SK-N-SH (cell line): ENCODE data around the gene RRM2. TPM values are rescaled to one million over a fixed set of nuclear protein-coding genes. Genes with fewer than 3 reads are reported as not detected.
"Not testable (repeated sequence)": the region's sequence is repeated elsewhere in the genome, so short reads cannot be mapped to it uniquely, and the experiment has no call there.

Experiments
- CTCF ChIA-PET: fragments of 300-600, 350-600 bp; formaldehyde crosslinking; extraction: SDS; loops from one replicate; lab custom pipeline; 2021; lab: Yijun Ruan, JAX
- POLR2A ChIA-PET: fragments of 350-600 bp; sonication (Branson Sonifier 250); formaldehyde crosslinking; extraction: SDS; loops from one replicate; lab custom pipeline; 2020; ENCODE audit warnings: antibody characterized with exemption, inconsistent platforms; lab: Yijun Ruan, JAX
- DNase-seq: peaks from one replicate; pipeline ENCODE4 v3.0.0; 2012
- H2AFZ ChIP-seq: fragments of 200-600 bp; sonication (generic); 2 replicates; pipeline ENCODE4 v1.8.1; 2016; ENCODE audit warnings: antibody characterized with exemption, mild to moderate bottlenecking, low read depth
- H3F3A ChIP-seq: fragments of 200-600 bp; sonication (generic); replicated peaks from 2 replicates; pipeline ENCODE3; 2016; ENCODE audit warnings: antibody characterized with exemption, mild to moderate bottlenecking; ENCODE audit not compliant: insufficient read depth
- H3K27ac ChIP-seq, 2 experiments: fragments of 200-500 bp in 1 of 2; fragments of 200-600 bp in 1 of 2; sonication (Bioruptor generic) in 1 of 2; sonication (generic), shearing (Covaris generic) in 1 of 2; 2 replicates each; pipeline versions ENCODE4 v1.5.1 to v1.6.1; 2014 to 2016; ENCODE audit warnings: low read depth in 2 of 2, inconsistent platforms in 1 of 2, low read length in 1 of 2, mild to moderate bottlenecking in 1 of 2, mixed read lengths in 1 of 2
- H3K27me3 ChIP-seq: fragments of 200-600 bp; sonication (generic), shearing (Covaris generic); 2 replicates; pipeline ENCODE4 v1.6.1; 2016; ENCODE audit warnings: mixed run types; ENCODE audit not compliant: insufficient read depth
- H3K36me3 ChIP-seq, 2 experiments: fragments of 200-500 bp in 1 of 2; fragments of 200-600 bp in 1 of 2; sonication (Bioruptor generic) in 1 of 2; sonication (generic) in 1 of 2; replicated peaks in 1 of 2; 2 replicates each; pipeline versions ENCODE3 to v1.5.1; 2014 to 2016; ENCODE audit warnings: low read length in 1 of 2, mild to moderate bottlenecking in 1 of 2; ENCODE audit not compliant: insufficient read depth in 2 of 2, control insufficient read depth in 1 of 2
- H3K4me1 ChIP-seq, 2 experiments: fragments of 200-500 bp in 1 of 2; fragments of 200-600 bp in 1 of 2; sonication (Bioruptor generic) in 1 of 2; sonication (generic), shearing (Covaris generic) in 1 of 2; 2 replicates each; pipeline versions ENCODE4 v1.5.1 to v1.6.1; 2014 to 2016; ENCODE audit warnings: low read depth in 1 of 2, low read length in 1 of 2, mixed run types in 1 of 2; ENCODE audit not compliant: insufficient read depth in 2 of 2, control insufficient read depth in 1 of 2
- H3K4me2 ChIP-seq: fragments of 200-600 bp; sonication (generic), shearing (Covaris generic); 2 replicates; pipeline ENCODE4 v1.6.1; 2017; ENCODE audit warnings: mixed run types
- H3K4me3 ChIP-seq, 2 experiments: fragments of 200-500 bp in 1 of 2; fragments of 200-600 bp in 1 of 2; sonication (Bioruptor generic) in 1 of 2; sonication (generic), shearing (Covaris generic) in 1 of 2; 2 replicates each; pipeline versions ENCODE4 v1.5.1 to v1.8.1; 2014 to 2016; ENCODE audit warnings: low read depth in 2 of 2, inconsistent platforms in 1 of 2, low read length in 1 of 2, mild to moderate bottlenecking in 1 of 2, mixed read lengths in 1 of 2, moderate library complexity in 1 of 2
- H3K79me2 ChIP-seq: fragments of 200-600 bp; sonication (generic); 2 replicates; pipeline ENCODE4 v1.8.1; 2017; ENCODE audit warnings: mild to moderate bottlenecking; ENCODE audit not compliant: insufficient read depth
- H3K9ac ChIP-seq: fragments of 200-600 bp; sonication (generic); 2 replicates; pipeline ENCODE4 v1.6.1; 2017; ENCODE audit warnings: mixed run types
- H3K9me2 ChIP-seq: fragments of 200-600 bp; sonication (generic); 2 replicates; pipeline ENCODE4 v1.6.1; 2017; ENCODE audit warnings: mixed run types
- H3K9me3 ChIP-seq: fragments of 200-600 bp; sonication (generic); 2 replicates; pipeline ENCODE4 v1.6.1; 2017; ENCODE audit warnings: mixed run types, mild to moderate bottlenecking, moderate library complexity
- H4K20me1 ChIP-seq: fragments of 200-600 bp; sonication (generic); 2 replicates; pipeline ENCODE4 v1.6.1; 2017; ENCODE audit warnings: mild to moderate bottlenecking, mixed run types; ENCODE audit not compliant: insufficient read depth
- ELF1 ChIP-seq: IDR thresholded peaks from 2 replicates; pipeline ENCODE4 v1.4.0; 2012
- EP300 ChIP-seq, 2 experiments: IDR thresholded peaks; 2 replicates each; pipeline versions ENCODE4 v1.4.0 to v1.6.1; 2012; ENCODE audit warnings: borderline replicate concordance in 1 of 2, low read depth in 1 of 2, low read length in 1 of 2
- MEF2A ChIP-seq: IDR thresholded peaks from 2 replicates; pipeline ENCODE4 v1.4.0; 2012; ENCODE audit warnings: low read depth, borderline replicate concordance
- MXI1 ChIP-seq: IDR thresholded peaks from 2 replicates; pipeline ENCODE4 v1.6.1; 2012; ENCODE audit warnings: mild to moderate bottlenecking, low read depth, low read length, improper control_type of control experiment
- SMC3 ChIP-seq: IDR thresholded peaks from 2 replicates; pipeline ENCODE4 v1.6.1; 2012; ENCODE audit warnings: low read depth, low read length, improper control_type of control experiment
- TAF1 ChIP-seq: IDR thresholded peaks from 2 replicates; pipeline ENCODE4 v1.6.1; 2012; ENCODE audit warnings: low read depth, mild to moderate bottlenecking, low read length, moderate library complexity, borderline replicate concordance
- TCF12 ChIP-seq: IDR thresholded peaks from 2 replicates; pipeline ENCODE4 v1.4.0; 2012
- WGBS: methylation state at CpG from one replicate; pipeline ENCODE4 v1.1.6; 2017; ENCODE audit warnings: low lambda C conversion rate; 5-methylcytosine and 5-hydroxymethylcytosine counted together
- polyA plus RNA-seq, 3 experiments: library from polyadenylated mRNA; depleted of rRNA; stranded (reverse); fragments of >200 nt; gene quantifications; 2 replicates each; pipeline ENCODE4 v1.2.3, GENCODE V29; 2012
- TF ChIP-seq, protein P1 (sequence below): IDR thresholded peaks from 2 replicates; pipeline ENCODE4; 2012

RRM2 gene
- polyA plus RNA-seq, 1 of the 3 experiments (the other 2 are of a cell fraction), result 38.9 TPM

DNA sequence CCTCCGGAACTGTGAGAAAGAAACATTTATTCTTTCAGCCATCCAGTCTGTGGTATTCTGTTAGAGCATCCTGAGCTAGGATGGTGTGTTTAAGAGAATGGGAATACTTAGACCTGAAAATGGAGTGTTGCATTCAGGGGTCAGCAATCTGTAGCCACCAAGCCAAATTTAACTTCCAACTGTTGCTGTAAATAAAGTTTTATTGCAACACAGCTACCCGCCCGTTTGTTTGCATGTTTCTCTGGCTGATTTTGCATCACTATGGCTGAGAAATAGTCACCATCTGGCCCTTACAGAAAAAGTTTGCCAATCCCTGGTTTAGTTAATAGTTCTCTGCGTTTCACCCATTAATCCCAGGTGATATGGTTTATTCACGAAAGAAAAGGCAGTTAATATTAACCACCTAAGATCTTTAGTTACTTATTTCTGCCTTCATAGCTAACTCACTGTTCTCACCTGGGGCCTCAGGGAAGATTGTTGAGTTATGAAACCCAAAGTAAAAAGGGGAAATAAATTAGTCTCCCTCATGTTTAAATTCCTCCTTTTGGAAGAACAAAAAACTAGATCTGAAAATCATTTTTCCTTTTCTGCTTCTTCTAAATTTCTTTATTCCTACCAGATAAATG, 32.9 kb upstream of the RRM2 start:
- H3K9me3 ChIP-seq, result no peaks in the 10 kb centered on the region
- H3K27me3 ChIP-seq, result no peaks in the 10 kb centered on the region; the same call in 1 of the 2 replicates
- H3F3A ChIP-seq, result no peaks in the 10 kb centered on the region
- POLR2A ChIA-PET, result interaction anchor here (1.0 kb wide), 1 partner anchor 29 kb away, joined by 3 read pairs; no protein-coding TSS in a partner anchor
- H3K79me2 ChIP-seq, result no peaks in the 10 kb centered on the region
- no peaks in the 10 kb centered on the region for H4K20me1 ChIP-seq
- H3K4me1 ChIP-seq, result peaks cover 0 to 12% of the 10 kb centered on the region in 2 experiments; a peak in 1 of 4 replicates
- 55% methylated on average over 5 of the region's 5 CpGs for WGBS
- H3K9ac ChIP-seq, result no peak overlapping the region
- H3K27ac ChIP-seq, result no peak overlapping the region
- no peak overlapping the region for H3K4me3 ChIP-seq
- H3K36me3 ChIP-seq, result no peaks in the 10 kb centered on the region
- no peaks in the 10 kb centered on the region for H3K9me2 ChIP-seq
- CTCF ChIA-PET, result interaction anchor here (1.0 to 36.2 kb wide), 7 partner anchors 7 to 345 kb away, joined by 3 to 946 read pairs (median 4); partner anchors contain the start of gene CYS1
- H3K4me2 ChIP-seq, result no peak overlapping the region
- TF ChIP-seq MEF2A, result no peak
- TF ChIP-seq TCF12, result no peak
- no peak for TF ChIP-seq EP300 (IDR thresholded peaks at IDR 0.05; ENCODE audit: borderline replicate concordance in 1 of 2, low read depth in 1 of 2, low read length in 1 of 2)
- H2AFZ ChIP-seq, result no peak overlapping the region
- no peak for DNase-seq

DNA sequence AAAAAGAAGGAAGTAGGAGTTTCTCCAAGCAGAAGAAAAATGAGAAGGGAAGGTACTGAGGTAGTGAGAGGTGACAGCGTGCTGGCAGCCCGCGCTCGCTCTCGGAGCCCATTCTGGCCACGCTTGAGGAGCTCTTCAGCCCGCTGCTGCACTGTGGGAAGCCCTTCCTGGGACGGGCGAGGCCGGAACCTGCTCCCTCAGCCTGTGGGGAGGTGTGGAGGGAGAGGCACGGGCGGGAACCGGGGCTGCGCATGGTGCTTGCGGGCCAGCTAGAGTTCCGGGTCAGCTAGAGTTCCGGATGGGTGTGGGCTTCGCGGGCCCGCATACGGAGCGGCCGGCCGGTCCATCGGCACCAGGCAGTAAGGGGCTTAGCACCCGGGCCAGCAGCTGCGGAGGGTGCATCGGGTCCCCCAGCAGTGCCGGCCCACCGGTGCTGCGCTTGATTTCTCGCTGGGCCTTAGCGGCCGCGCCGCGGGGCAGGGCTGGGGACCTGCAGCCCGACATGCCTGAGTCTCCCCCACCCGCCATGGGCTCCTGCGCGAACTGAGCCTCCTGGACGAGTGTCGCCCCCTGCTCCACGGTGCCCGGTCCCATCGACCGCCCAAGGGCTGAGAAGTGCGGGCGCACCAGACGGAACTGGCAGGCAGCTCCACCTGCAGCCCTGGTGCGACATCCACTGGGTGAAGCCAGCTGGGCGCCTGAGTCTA, 31.2 kb upstream of the RRM2 start:
- Histone ChIP-seq H3K9ac (no peak overlapping the region), H3K27me3 (no peaks in the 10 kb centered on the region), H2AFZ (no peak overlapping the region)
- CTCF ChIA-PET, result interaction anchor here (0.9 to 36.2 kb wide), 6 partner anchors 5 to 344 kb away, joined by 3 to 946 read pairs (median 6); partner anchors contain the start of gene CYS1
- TF ChIP-seq ELF1 (no peak), MXI1 (no peak), TAF1 (no peak), SMC3 (no peak)
- TF ChIP-seq, protein P1, sequence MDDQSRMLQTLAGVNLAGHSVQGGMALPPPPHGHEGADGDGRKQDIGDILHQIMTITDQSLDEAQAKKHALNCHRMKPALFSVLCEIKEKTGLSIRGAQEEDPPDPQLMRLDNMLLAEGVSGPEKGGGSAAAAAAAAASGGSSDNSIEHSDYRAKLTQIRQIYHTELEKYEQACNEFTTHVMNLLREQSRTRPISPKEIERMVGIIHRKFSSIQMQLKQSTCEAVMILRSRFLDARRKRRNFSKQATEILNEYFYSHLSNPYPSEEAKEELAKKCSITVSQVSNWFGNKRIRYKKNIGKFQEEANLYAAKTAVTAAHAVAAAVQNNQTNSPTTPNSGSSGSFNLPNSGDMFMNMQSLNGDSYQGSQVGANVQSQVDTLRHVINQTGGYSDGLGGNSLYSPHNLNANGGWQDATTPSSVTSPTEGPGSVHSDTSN, result no peak
- TF ChIP-seq, all 33 proteins: peak for 0
- Histone ChIP-seq H3K4me1 (peaks cover 0 to 13% of the 10 kb centered on the region in 2 experiments; a peak in 1 of 4 replicates), H3K36me3 (no peaks in the 10 kb centered on the region), H3K9me3 (no peaks in the 10 kb centered on the region), H4K20me1 (no peaks in the 10 kb centered on the region), H3K4me3 (no peak overlapping the region), H3K9me2 (no peaks in the 10 kb centered on the region), H3K79me2 (no peaks in the 10 kb centered on the region), H3K4me2 (no peak overlapping the region), H3K27ac (no peak overlapping the region), H3F3A (no peaks in the 10 kb centered on the region)
- DNase-seq, result no peak
- WGBS, result 93% methylated on average over 36 of the region's 52 CpGs
- POLR2A ChIA-PET, result no interaction called here

DNA sequence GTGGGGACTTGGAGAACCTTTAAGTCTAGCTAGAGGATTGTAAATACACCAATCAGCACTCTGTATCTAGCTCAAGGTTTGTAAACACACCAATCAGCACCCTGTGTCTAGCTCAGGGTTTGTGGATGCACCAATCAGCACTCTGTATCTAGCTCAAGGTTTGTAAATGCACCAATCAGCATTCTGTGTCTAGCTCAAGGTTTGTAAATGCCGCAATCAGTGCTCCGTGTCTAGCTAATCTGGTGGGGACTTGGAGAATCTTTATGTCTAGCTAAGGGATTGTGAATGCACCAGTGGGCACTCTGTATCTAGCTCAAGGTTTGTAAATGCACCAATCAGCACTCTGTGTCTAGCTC, 30.7 kb upstream of the RRM2 start:
- H3K4me2 ChIP-seq, H3K36me3 ChIP-seq, H3K9me2 ChIP-seq, POLR2A ChIA-PET, H3F3A ChIP-seq, H3K4me3 ChIP-seq, H3K9ac ChIP-seq, H3K27ac ChIP-seq, H2AFZ ChIP-seq, H3K9me3 ChIP-seq, DNase-seq, H4K20me1 ChIP-seq, H3K79me2 ChIP-seq, H3K27me3 ChIP-seq: not testable (repeated sequence)
- peaks cover 0 to 13% of the 10 kb centered on the region in 2 experiments; a peak in 1 of 4 replicates for H3K4me1 ChIP-seq
- 100% methylated on average over 2 of the region's 2 CpGs for WGBS
- CTCF ChIA-PET, result interaction anchor here (0.9 to 36.2 kb wide), 4 partner anchors 15 to 343 kb away, joined by 3 to 946 read pairs (median 6); partner anchors contain the start of gene CYS1
